ENCODE measurements around the gene HIBADH.

- TF ChIP-seq ZNF70 (CRISPR knock-in tag; IDR thresholded peaks at IDR 0.05): no peak
- no peak for TF ChIP-seq RARB (CRISPR knock-in tag; IDR thresholded peaks at IDR 0.05)
- TF ChIP-seq, protein P1, sequence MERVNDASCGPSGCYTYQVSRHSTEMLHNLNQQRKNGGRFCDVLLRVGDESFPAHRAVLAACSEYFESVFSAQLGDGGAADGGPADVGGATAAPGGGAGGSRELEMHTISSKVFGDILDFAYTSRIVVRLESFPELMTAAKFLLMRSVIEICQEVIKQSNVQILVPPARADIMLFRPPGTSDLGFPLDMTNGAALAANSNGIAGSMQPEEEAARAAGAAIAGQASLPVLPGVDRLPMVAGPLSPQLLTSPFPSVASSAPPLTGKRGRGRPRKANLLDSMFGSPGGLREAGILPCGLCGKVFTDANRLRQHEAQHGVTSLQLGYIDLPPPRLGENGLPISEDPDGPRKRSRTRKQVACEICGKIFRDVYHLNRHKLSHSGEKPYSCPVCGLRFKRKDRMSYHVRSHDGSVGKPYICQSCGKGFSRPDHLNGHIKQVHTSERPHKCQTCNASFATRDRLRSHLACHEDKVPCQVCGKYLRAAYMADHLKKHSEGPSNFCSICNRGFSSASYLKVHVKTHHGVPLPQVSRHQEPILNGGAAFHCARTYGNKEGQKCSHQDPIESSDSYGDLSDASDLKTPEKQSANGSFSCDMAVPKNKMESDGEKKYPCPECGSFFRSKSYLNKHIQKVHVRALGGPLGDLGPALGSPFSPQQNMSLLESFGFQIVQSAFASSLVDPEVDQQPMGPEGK (CRISPR knock-in tag; IDR thresholded peaks at IDR 0.05; ENCODE audit: borderline replicate concordance): no peak
These were observed 51.6 kb downstream of the HIBADH start for GRCh38 chr7:27611059-27611458.

Measured in SK-N-SH treated with all-trans-retinoic acid at 6 μM for 48 hours (cell line).